Endothelial cell of umbilical vein (primary cell): ENCODE data around the gene TMEM11. TPM values are rescaled to one million over a fixed set of nuclear protein-coding genes. Genes with fewer than 3 reads are reported as not detected.

ENCODE experiments used
- BruUV-seq: library from RNA; stranded (reverse); fragments of 400-500 nt; replicated peaks from 2 replicates; lab custom pipeline; 2021; lab: Mats Ljungman, UMichigan
- CTCF ChIA-PET: fragments of 300-600, 350-600 bp; sonication (Branson Sonifier 250); formaldehyde crosslinking; loops from one replicate; lab custom pipeline; 2021; ENCODE audit warnings: antibody characterized with exemption, inconsistent platforms; lab: Charles Lee
- POLR2A ChIA-PET: fragments of 300-600, 350-600 bp; sonication (Branson Sonifier 250); formaldehyde crosslinking; loops from one replicate; lab custom pipeline; 2021; ENCODE audit warnings: antibody characterized with exemption, inconsistent platforms; lab: Charles Lee
- DNase-seq: peaks from one replicate; pipeline ENCODE4 v3.0.0-alpha.2; 2011; ENCODE audit warnings: low read depth, low spot score
- FAIRE-seq: peaks from 2 replicates; lab custom pipeline; 2011; peaks lifted over from hg19 to GRCh38; lab: Jason Lieb, UNC
- H2AFZ ChIP-seq: 2 replicates; pipeline ENCODE4 v1.6.0; 2012; ENCODE audit warnings: low read depth, low read length, control low read depth, inconsistent platforms
- H3K27ac ChIP-seq: 2 replicates; pipeline ENCODE4 v1.5.1; 2011; ENCODE audit warnings: low read depth, mild to moderate bottlenecking, control low read depth, low read length, moderate library complexity; ENCODE audit not compliant: insufficient read depth
- H3K27me3 ChIP-seq, 2 experiments: 2 replicates each; pipeline versions ENCODE4 v1.6.0 to v1.6.1; 2011; ENCODE audit warnings: low read length in 2 of 2, mixed read lengths in 1 of 2; ENCODE audit not compliant: control insufficient read depth in 2 of 2, insufficient read depth in 2 of 2
- H3K36me3 ChIP-seq, 2 experiments: 2 replicates in 1 of 2; 3 replicates in 1 of 2; pipeline ENCODE4 v1.5.1; 2011; ENCODE audit warnings: low read length in 2 of 2, mild to moderate bottlenecking in 1 of 2, moderate library complexity in 1 of 2; ENCODE audit not compliant: control insufficient read depth in 2 of 2, insufficient read depth in 2 of 2; ENCODE audit errors: extremely low read depth in 1 of 2
- H3K4me1 ChIP-seq: 3 replicates; pipeline ENCODE4 v1.5.1; 2011; ENCODE audit warnings: mild to moderate bottlenecking, low read length; ENCODE audit not compliant: control insufficient read depth, insufficient read depth; ENCODE audit errors: extremely low read depth
- H3K4me2 ChIP-seq: 2 replicates; pipeline ENCODE4 v1.6.1; 2011; ENCODE audit warnings: low read length, control low read depth, mixed read lengths; ENCODE audit not compliant: insufficient read depth
- H3K4me3 ChIP-seq, 3 experiments: fragments of 200-600 bp in 1 of 3; sonication (generic), shearing (Covaris generic) in 1 of 3; replicated peaks in 1 of 3; 2 replicates each; pipeline ENCODE4 v1.5.1; 2011 to 2016; ENCODE audit warnings: control low read depth in 3 of 3, low read length in 3 of 3, mild to moderate bottlenecking in 2 of 3, inconsistent platforms in 1 of 3, low read depth in 1 of 3, moderate library complexity in 1 of 3; ENCODE audit not compliant: insufficient read depth in 1 of 3
- H3K79me2 ChIP-seq: 2 replicates; pipeline ENCODE4 v1.6.0; 2012; ENCODE audit warnings: low read length, inconsistent platforms; ENCODE audit not compliant: control insufficient read depth, insufficient read depth
- H3K9ac ChIP-seq: replicated peaks from 2 replicates; pipeline ENCODE3; 2011; ENCODE audit warnings: low read length, control low read depth; ENCODE audit not compliant: insufficient read depth; ENCODE audit errors: extremely low read depth
- H3K9me1 ChIP-seq: replicated peaks from 3 replicates; pipeline ENCODE4 v1.6.0; 2011; ENCODE audit warnings: mild to moderate bottlenecking, low read length; ENCODE audit not compliant: control insufficient read depth, insufficient read depth; ENCODE audit errors: extremely low read depth
- H3K9me3 ChIP-seq: replicated peaks from 2 replicates; pipeline ENCODE4 v1.5.1; 2012; ENCODE audit warnings: low read length, inconsistent platforms; ENCODE audit not compliant: control insufficient read depth, insufficient read depth
- H4K20me1 ChIP-seq: replicated peaks from 2 replicates; pipeline ENCODE3; 2011; ENCODE audit warnings: mild to moderate bottlenecking, low read length; ENCODE audit not compliant: control insufficient read depth, insufficient read depth; ENCODE audit errors: extremely low read depth
- CTCF ChIP-seq, 2 donors: IDR thresholded peaks; 1 replicate in 1 of 2; 2 replicates in 1 of 2; pipeline ENCODE4 v1.5.1; 2011; ENCODE audit warnings: low read length in 2 of 2, mild to moderate bottlenecking in 2 of 2, moderate library complexity in 2 of 2, control low read depth in 1 of 2, inconsistent platforms in 1 of 2, low read depth in 1 of 2; ENCODE audit not compliant: insufficient read depth in 1 of 2; ENCODE audit errors: extremely low read depth in 1 of 2
- EZH2 ChIP-seq: IDR thresholded peaks from 2 replicates; pipeline ENCODE4 v1.6.1; 2012; ENCODE audit warnings: borderline replicate concordance, low read depth, mild to moderate bottlenecking, moderate library complexity, low read length, inconsistent platforms; ENCODE audit not compliant: severe bottlenecking
- FOS ChIP-seq: IDR thresholded peaks from 2 replicates; pipeline ENCODE4 v1.6.1; 2011; ENCODE audit warnings: mild to moderate bottlenecking, low read length, moderate library complexity, borderline replicate concordance; ENCODE audit not compliant: insufficient read depth
- GATA2 ChIP-seq: IDR thresholded peaks from 2 replicates; pipeline ENCODE4 v1.7.0; 2011; ENCODE audit warnings: low read depth, mild to moderate bottlenecking, moderate library complexity, mixed read lengths, low read length; ENCODE audit not compliant: insufficient read length, insufficient read depth
- JUN ChIP-seq: IDR thresholded peaks from 2 replicates; pipeline ENCODE4 v1.6.1; 2011; ENCODE audit warnings: borderline replicate concordance, low read depth; ENCODE audit not compliant: insufficient read length, insufficient read depth
- MAX ChIP-seq: IDR thresholded peaks from 2 replicates; pipeline ENCODE4 v1.6.1; 2011; ENCODE audit not compliant: insufficient read depth, insufficient read length
- MYC ChIP-seq: IDR thresholded peaks from one replicate; pipeline ENCODE4 v1.6.1; 2011; ENCODE audit warnings: mild to moderate bottlenecking, low read depth, low read length
- POLR2A ChIP-seq: IDR thresholded peaks from 2 replicates; pipeline ENCODE4 v1.6.1; 2012; ENCODE audit warnings: low read depth, mild to moderate bottlenecking, control low read depth, low read length
- POLR2AphosphoS5 ChIP-seq: IDR thresholded peaks from 2 replicates; pipeline ENCODE4 v1.6.1; 2012; ENCODE audit warnings: low read depth, mild to moderate bottlenecking, control low read depth, low read length, moderate library complexity; ENCODE audit not compliant: insufficient read depth
- dilution Hi-C: fragments of 300-500 bp; cut with MboI; formaldehyde crosslinking; loops from one replicate; pipeline ENCODE4 v1.15.0; 2019; ENCODE audit warnings: low sequenced_read_pairs; ENCODE audit not compliant: extremely low pct_ligation_motif_present
- intact Hi-C: fragments of 100-400 bp; cut with micrococcal nuclease; formaldehyde crosslinking; loops from one replicate; pipeline ENCODE4 v1.10.0; 2022
- polyA plus RNA-seq, 4 experiments: library from polyadenylated mRNA; depleted of rRNA in 3 of 4; stranded (reverse) in 3 of 4; unstranded in 1 of 4; fragments of >200 nt; gene quantifications; 2 replicates each; pipeline versions ENCODE4 v1.2.1 to v1.2.3, GENCODE V29; 2011 to 2012; ENCODE audit warnings: missing spikeins in 1 of 4
- total RNA-seq: library from RNA; stranded (reverse); gene quantifications from 2 replicates; pipeline ENCODE4 v1.2.3, GENCODE V29; 2021

TMEM11 gene
- total and polyA plus RNA-seq, 2 donors (not counting 3 experiments of a cell fraction or from before 2014, with no cell fraction given): 27.4 to 79.9 TPM

GRCh38 chr17:21218101-21218500, 4.1 kb upstream of the TMEM11 start:
- H3K4me1 ChIP-seq: peaks cover 9% of the 10 kb centered on the region
- dilution Hi-C loops (no loop called here), intact Hi-C loops (loop anchor here (10.0 kb wide), 1 partner anchor 53 kb away; no protein-coding TSS in a partner anchor)
- CTCF ChIA-PET: interaction anchor here (1.0 kb wide), 2 partner anchors 89 to 99 kb away, joined by 3 to 4 read pairs; no protein-coding TSS in a partner anchor
- FAIRE-seq (peak; percentile 44), DNase-seq (peak; percentile 16)
- peaks cover 21% of the 10 kb centered on the region for H3K79me2 ChIP-seq
- H3K27ac ChIP-seq: no peak overlapping the region
- POLR2A ChIA-PET: no interaction called here
- no peak overlapping the region for H3K4me3 ChIP-seq
- no TSS peak for BruUV-seq
- H4K20me1 ChIP-seq: no peaks in the 10 kb centered on the region
- no peak overlapping the region for H3K9ac ChIP-seq
- H2AFZ ChIP-seq: no peak overlapping the region
- no peaks in the 10 kb centered on the region for H3K9me3 ChIP-seq
- TF ChIP-seq JUN (no peak), FOS (no peak), CTCF (IDR thresholded peaks at IDR 0.05; ENCODE audit: extremely low read depth in 1 of 2, insufficient read depth in 1 of 2, low read depth in 1 of 2, low read length in 2 of 2) (no peak), MYC (no peak), POLR2A (no peak), MAX (no peak), GATA2 (no peak), EZH2 (no peak), POLR2AphosphoS5 (no peak)
- H3K4me2 ChIP-seq: no peak overlapping the region
- H3K9me1 ChIP-seq: no peaks in the 10 kb centered on the region
- H3K27me3 ChIP-seq: no peaks in the 10 kb centered on the region
- peaks cover 0 to 11% of the 10 kb centered on the region in 2 experiments for H3K36me3 ChIP-seq
